ENCODE measurements around the gene B3GALT6.

The B3GALT6 gene

DNA sequence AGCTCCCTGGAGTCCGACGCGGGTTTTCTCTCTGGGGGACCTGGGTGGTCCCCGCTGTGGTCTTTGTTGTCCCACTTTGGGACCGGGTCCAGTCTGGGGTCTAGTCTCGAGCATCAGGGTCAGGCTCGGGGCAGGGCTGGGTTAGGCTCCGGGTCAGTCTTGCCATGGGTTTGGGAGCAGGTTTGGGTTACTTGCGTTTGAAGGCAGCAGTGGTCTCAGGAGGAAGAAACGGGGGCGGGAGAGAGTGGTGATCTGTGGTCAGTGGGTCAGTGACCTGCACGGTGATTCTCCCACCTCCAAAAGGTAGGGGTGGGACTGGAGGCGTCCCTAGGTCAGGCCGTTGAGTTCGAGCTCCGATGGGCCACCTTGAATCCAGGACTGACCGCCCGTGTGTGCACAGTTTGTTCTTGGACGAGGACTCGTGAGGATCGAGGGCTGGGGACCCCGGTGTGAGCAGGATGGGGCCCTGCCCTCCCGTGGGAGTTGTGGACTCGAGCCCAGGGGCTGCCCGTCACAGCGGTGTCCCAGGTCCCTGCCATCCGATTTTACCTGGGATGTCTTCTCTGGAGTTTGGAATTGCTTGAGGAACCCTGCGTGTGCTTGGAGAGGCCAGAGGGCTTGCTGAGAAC is 2.3 kb downstream of the B3GALT6 start:
- TF ChIP-seq, protein P1, sequence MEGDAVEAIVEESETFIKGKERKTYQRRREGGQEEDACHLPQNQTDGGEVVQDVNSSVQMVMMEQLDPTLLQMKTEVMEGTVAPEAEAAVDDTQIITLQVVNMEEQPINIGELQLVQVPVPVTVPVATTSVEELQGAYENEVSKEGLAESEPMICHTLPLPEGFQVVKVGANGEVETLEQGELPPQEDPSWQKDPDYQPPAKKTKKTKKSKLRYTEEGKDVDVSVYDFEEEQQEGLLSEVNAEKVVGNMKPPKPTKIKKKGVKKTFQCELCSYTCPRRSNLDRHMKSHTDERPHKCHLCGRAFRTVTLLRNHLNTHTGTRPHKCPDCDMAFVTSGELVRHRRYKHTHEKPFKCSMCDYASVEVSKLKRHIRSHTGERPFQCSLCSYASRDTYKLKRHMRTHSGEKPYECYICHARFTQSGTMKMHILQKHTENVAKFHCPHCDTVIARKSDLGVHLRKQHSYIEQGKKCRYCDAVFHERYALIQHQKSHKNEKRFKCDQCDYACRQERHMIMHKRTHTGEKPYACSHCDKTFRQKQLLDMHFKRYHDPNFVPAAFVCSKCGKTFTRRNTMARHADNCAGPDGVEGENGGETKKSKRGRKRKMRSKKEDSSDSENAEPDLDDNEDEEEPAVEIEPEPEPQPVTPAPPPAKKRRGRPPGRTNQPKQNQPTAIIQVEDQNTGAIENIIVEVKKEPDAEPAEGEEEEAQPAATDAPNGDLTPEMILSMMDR (IDR thresholded peaks at IDR 0.05; ENCODE audit: poor library complexity, severe bottlenecking) = no peak
- DNase-seq (ENCODE audit: low spot score) = no peak
- no peaks in the 10 kb centered on the region for H3K9me3 ChIP-seq (ENCODE audit: severe bottlenecking)
- H3K27me3 ChIP-seq (ENCODE audit: insufficient read depth, poor library complexity, severe bottlenecking) = no peaks in the 10 kb centered on the region
- H3K36me3 ChIP-seq (ENCODE audit: low read depth) = peaks cover 9% of the 10 kb centered on the region
- ATAC-seq (ENCODE audit: low read depth) = no peak
- H3K27ac ChIP-seq (ENCODE audit: poor library complexity, severe bottlenecking) = no peak overlapping the region
- no peak overlapping the region for H3K4me3 ChIP-seq (ENCODE audit: severe bottlenecking)
- H3K4me1 ChIP-seq (ENCODE audit: insufficient read depth, poor library complexity, severe bottlenecking) = peaks cover 10% of the 10 kb centered on the region

DNA sequence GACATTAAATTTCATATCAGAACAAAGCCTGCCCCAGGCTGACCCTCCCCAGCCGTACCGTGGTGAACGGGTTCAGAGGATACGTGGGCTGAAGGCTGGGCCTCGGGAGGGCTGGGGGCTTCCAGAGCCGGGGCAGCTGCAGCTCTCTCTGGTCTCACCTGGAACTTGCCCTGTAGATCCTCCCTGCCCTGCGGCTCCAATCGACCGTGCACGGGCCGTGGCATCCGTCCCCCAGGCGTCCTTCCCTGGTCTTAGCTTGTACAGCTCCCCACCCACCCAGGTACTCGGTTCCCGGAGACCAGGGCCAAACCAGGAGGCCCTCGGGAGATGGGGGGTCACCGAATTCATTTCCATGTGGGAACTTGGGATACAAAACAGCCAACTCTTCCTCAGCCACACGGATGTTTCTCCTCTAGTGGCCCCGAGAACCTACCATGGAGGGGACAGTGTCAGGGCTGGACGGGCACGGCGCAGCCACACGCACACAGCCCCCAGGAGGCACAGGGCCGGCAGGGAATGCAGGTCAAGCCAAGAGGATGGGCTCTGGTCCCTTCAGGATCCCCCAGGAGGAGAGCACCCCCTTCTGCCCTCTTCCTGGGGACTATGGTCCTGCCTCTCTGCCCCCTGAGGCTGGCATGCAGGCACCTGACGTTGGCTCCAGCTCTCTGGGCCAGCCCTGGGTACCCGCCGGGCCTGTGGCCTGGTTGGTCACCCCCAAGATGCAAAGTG is 3.1 kb downstream of the B3GALT6 start:
- Histone ChIP-seq H3K36me3 (ENCODE audit: low read depth) (peaks cover 6% of the 10 kb centered on the region), H3K27me3 (ENCODE audit: insufficient read depth, poor library complexity, severe bottlenecking) (no peaks in the 10 kb centered on the region), H3K4me1 (ENCODE audit: insufficient read depth, poor library complexity, severe bottlenecking) (peaks cover 10% of the 10 kb centered on the region), H3K27ac (ENCODE audit: poor library complexity, severe bottlenecking) (no peak overlapping the region), H3K9me3 (ENCODE audit: severe bottlenecking) (no peaks in the 10 kb centered on the region), H3K4me3 (ENCODE audit: severe bottlenecking) (no peak overlapping the region)
- no peak for ATAC-seq (ENCODE audit: low read depth)
- TF ChIP-seq, protein P1 (IDR thresholded peaks at IDR 0.05; ENCODE audit: poor library complexity, severe bottlenecking) = no peak
- DNase-seq (ENCODE audit: low spot score) = no peak

DNA sequence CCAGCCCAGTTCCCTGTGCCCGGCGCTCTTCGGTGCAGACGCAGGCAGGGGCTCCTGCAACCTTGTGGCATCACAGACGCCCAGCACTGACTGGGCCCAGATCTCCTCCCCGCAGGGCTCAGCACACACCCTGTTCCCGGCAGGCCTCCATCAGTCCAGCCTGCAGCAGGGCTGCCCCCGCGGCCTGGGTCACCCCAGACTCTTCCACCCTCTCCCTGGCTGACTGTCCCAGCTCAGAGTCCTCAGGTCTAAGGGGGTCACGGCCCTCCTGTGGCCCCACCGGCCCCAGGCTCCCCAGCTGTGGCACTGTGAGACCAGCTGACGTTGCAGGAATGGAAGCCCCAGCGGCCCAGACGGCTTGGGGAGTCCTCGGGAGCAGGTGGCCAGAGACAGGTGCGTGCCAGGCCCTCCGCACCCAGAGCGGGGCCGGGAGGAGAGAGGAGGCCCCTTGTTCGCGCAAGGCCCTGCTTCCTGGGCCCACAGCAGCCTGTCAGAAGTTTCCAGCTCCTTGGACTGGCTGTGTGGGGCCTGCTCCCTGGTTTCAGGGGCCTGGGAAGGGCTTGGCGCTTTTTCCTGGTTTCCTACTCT is 4.2 kb downstream of the B3GALT6 start:
- DNase-seq (ENCODE audit: low spot score) = no peak
- Histone ChIP-seq H3K4me3 (ENCODE audit: severe bottlenecking) (no peak overlapping the region), H3K27ac (ENCODE audit: poor library complexity, severe bottlenecking) (no peak overlapping the region), H3K4me1 (ENCODE audit: insufficient read depth, poor library complexity, severe bottlenecking) (peaks cover 10% of the 10 kb centered on the region), H3K36me3 (ENCODE audit: low read depth) (peaks cover 6% of the 10 kb centered on the region), H3K9me3 (ENCODE audit: severe bottlenecking) (no peaks in the 10 kb centered on the region), H3K27me3 (ENCODE audit: insufficient read depth, poor library complexity, severe bottlenecking) (no peaks in the 10 kb centered on the region)
- TF ChIP-seq, protein P1 (IDR thresholded peaks at IDR 0.05; ENCODE audit: poor library complexity, severe bottlenecking) = no peak
- no peak for ATAC-seq (ENCODE audit: low read depth)

DNA sequence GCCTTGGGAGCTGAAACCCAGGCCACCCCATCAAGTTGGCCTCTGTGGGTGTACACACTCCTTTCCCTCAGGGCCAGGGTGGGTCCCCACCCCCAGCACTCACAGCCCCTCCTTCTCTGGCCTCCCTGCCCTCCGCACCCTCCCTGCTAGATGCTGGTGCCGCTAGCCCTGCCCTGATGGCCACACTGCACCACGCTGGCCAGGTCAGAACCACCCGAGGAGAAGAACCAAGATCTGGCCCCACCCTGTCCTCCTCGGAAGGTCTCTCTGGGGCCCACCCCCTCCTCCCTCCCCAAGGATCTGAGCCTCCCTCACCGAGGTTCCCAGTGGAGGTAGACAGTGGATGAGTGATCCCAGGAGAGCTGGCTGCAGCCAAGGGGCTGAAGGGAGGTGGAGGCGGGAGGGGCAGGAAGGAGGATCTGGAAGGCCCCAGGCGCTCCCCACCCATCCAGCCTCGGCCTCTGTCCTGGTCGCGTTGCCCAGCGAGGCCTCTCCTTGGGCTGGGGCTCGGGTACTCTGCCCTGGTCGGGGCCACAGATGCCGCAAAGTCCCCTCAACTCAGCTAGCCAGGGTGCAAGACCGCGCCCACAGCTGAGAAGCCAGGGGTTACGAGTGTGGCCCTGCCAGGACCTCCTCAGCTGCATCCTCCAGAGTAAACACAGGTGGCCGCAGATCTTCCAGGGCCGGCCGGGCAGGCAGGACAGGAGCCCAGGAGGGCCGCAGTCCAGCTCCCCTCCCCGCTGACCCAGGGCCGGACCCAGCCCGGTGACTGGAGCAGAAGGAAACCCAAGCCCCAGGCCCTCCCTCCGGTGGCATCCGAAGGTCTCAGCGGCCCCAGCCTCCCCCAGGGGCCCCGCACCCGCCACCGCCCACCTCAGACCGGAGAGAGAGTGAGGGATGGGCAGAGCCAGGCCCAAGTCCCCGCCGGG is 5.2 kb downstream of the B3GALT6 start:
- TF ChIP-seq, protein P1 (IDR thresholded peaks at IDR 0.05; ENCODE audit: poor library complexity, severe bottlenecking) = no peak
- DNase-seq (ENCODE audit: low spot score) (no peak), ATAC-seq (ENCODE audit: low read depth) (no peak)
- Histone ChIP-seq H3K27me3 (ENCODE audit: insufficient read depth, poor library complexity, severe bottlenecking) (no peaks in the 10 kb centered on the region), H3K4me1 (ENCODE audit: insufficient read depth, poor library complexity, severe bottlenecking) (peaks cover 10% of the 10 kb centered on the region), H3K4me3 (ENCODE audit: severe bottlenecking) (no peak overlapping the region), H3K27ac (ENCODE audit: poor library complexity, severe bottlenecking) (peak overlapping the region; percentile 2), H3K9me3 (ENCODE audit: severe bottlenecking) (no peaks in the 10 kb centered on the region), H3K36me3 (ENCODE audit: low read depth) (peaks cover 6% of the 10 kb centered on the region)

Measured in RWPE2 (cell line).